HCT116 (cell line): ENCODE data around the gene EML1. TPM values are rescaled to one million over a fixed set of nuclear protein-coding genes. Genes with fewer than 3 reads are reported as not detected.

Experiments used
- ATAC-seq: fragments of 200-7000 bp; cut with Tn5 transposase; 2 replicates; pipeline ENCODE4 v1.9.1; 2020; ENCODE audit warnings: mild to moderate bottlenecking, moderate library complexity
- BruUV-seq: library from RNA; stranded (reverse); fragments of 400-500 nt; replicated peaks from 2 replicates; lab custom pipeline; 2021; lab: Mats Ljungman, UMichigan
- CTCF ChIA-PET: fragments of 300-600 bp; sonication (Branson Sonifier 250); formaldehyde crosslinking; loops from one replicate; lab custom pipeline; 2021; ENCODE audit warnings: antibody characterized with exemption; lab: Charles Lee
- POLR2A ChIA-PET: fragments of 300-600, 350-600 bp; sonication (Branson Sonifier 250); formaldehyde crosslinking; loops from one replicate; lab custom pipeline; 2021; ENCODE audit warnings: antibody characterized with exemption; lab: Charles Lee
- RAD21 ChIA-PET, 2 experiments: fragments of 300-600 bp; sonication (Branson Sonifier 250); formaldehyde crosslinking; loops; one replicate each; lab custom pipeline; 2023; ENCODE audit warnings: low total read pairs in 2 of 2; ENCODE audit not compliant: uncharacterized antibody in 2 of 2, unreplicated experiment in 2 of 2, low non-redundant PET in 1 of 2; lab: Charles Lee
- DNase-seq: peaks from one replicate; pipeline ENCODE4 v3.0.0-alpha.2; 2010; ENCODE audit warnings: low read depth, low spot score
- H2AFZ ChIP-seq: fragments of 200-600 bp; shearing (Covaris generic), sonication (generic); 2 replicates; pipeline ENCODE4 v1.6.1; 2017; ENCODE audit warnings: low read depth, mixed run types, mixed read lengths, antibody characterized with exemption, low read length; ENCODE audit not compliant: poor library complexity, severe bottlenecking
- H3K27ac ChIP-seq: 2 replicates; pipeline ENCODE4 v1.5.1; 2012; ENCODE audit warnings: low read depth, low read length
- H3K27me3 ChIP-seq: fragments of 200-600 bp; sonication (generic); 2 replicates; pipeline ENCODE4 v1.6.1; 2016; ENCODE audit warnings: mixed run types, low read length, mixed read lengths; ENCODE audit not compliant: insufficient read depth
- H3K36me3 ChIP-seq, 2 experiments: fragments of 200-500 bp in 1 of 2; fragments of 200-600 bp in 1 of 2; sonication (Bioruptor generic) in 1 of 2; sonication (generic) in 1 of 2; 2 replicates each; pipeline versions ENCODE4 v1.5.1 to v1.6.1; 2014 to 2016; ENCODE audit warnings: low read length in 2 of 2, inconsistent platforms in 1 of 2, mixed read lengths in 1 of 2, mixed run types in 1 of 2; ENCODE audit not compliant: insufficient read depth in 2 of 2, control insufficient read depth in 1 of 2
- H3K4me1 ChIP-seq, 2 experiments: fragments of 200-600 bp in 1 of 2; sonication (generic) in 1 of 2; 2 replicates each; pipeline versions ENCODE4 v1.5.1 to v1.6.1; 2012 to 2017; ENCODE audit warnings: low read length in 2 of 2, inconsistent platforms in 1 of 2, mild to moderate bottlenecking in 1 of 2, mixed read lengths in 1 of 2, mixed run types in 1 of 2, moderate library complexity in 1 of 2; ENCODE audit not compliant: insufficient read depth in 2 of 2, control insufficient read depth in 1 of 2
- H3K4me2 ChIP-seq: fragments of 200-600 bp; sonication (generic); 2 replicates; pipeline ENCODE4 v1.6.1; 2017; ENCODE audit warnings: mixed run types, low read length, mixed read lengths
- H3K4me3 ChIP-seq, 2 experiments: fragments of 200-600 bp in 1 of 2; sonication (generic) in 1 of 2; replicated peaks in 1 of 2; 2 replicates each; pipeline ENCODE4 v1.5.1; 2011 to 2016; ENCODE audit warnings: low read length in 2 of 2, control low read depth in 1 of 2, low read depth in 1 of 2, mild to moderate bottlenecking in 1 of 2, mixed read lengths in 1 of 2, mixed run types in 1 of 2
- H3K79me2 ChIP-seq: fragments of 200-600 bp; sonication (generic); 2 replicates; pipeline ENCODE4 v1.6.1; 2017; ENCODE audit warnings: mild to moderate bottlenecking, mixed run types, low read length, moderate library complexity, mixed read lengths; ENCODE audit not compliant: insufficient read depth
- H3K9ac ChIP-seq: fragments of 200-600 bp; sonication (generic); 2 replicates; pipeline ENCODE4 v1.6.1; 2016; ENCODE audit warnings: low read length, mixed read lengths
- H3K9me2 ChIP-seq: fragments of 200-600 bp; sonication (generic), shearing (Covaris generic); 2 replicates; pipeline ENCODE4 v1.6.1; 2017; ENCODE audit warnings: mixed run types, mild to moderate bottlenecking, moderate library complexity; ENCODE audit not compliant: insufficient read depth
- H3K9me3 ChIP-seq, 2 experiments: fragments of 200-500 bp in 1 of 2; fragments of 200-600 bp in 1 of 2; sonication (Bioruptor generic) in 1 of 2; sonication (generic) in 1 of 2; 2 replicates each; pipeline ENCODE4 v1.6.1; 2014 to 2017; ENCODE audit warnings: low read length in 2 of 2, mixed read lengths in 2 of 2, inconsistent platforms in 1 of 2, low read depth in 1 of 2, mild to moderate bottlenecking in 1 of 2, mixed run types in 1 of 2, moderate library complexity in 1 of 2; ENCODE audit not compliant: control insufficient read depth in 1 of 2, insufficient read depth in 1 of 2
- H4K20me1 ChIP-seq: fragments of 200-600 bp; sonication (generic), shearing (Covaris generic); 2 replicates; pipeline ENCODE4 v1.6.1; 2017; ENCODE audit warnings: mixed run types, mild to moderate bottlenecking, moderate library complexity; ENCODE audit not compliant: insufficient read depth
- CBX3 ChIP-seq: IDR thresholded peaks from 2 replicates; pipeline ENCODE4 v1.6.1; 2012; ENCODE audit warnings: low read depth
- CEBPB ChIP-seq: IDR thresholded peaks from 2 replicates; pipeline ENCODE4 v1.6.1; 2012; ENCODE audit warnings: low read depth
- EGR1 ChIP-seq: IDR thresholded peaks from 2 replicates; pipeline ENCODE4 v1.6.1; 2012; ENCODE audit warnings: low read depth
- ELF1 ChIP-seq: IDR thresholded peaks from 2 replicates; pipeline ENCODE4 v1.6.1; 2012; ENCODE audit warnings: low read depth, borderline replicate concordance
- EZH2 ChIP-seq: fragments of 200-600 bp; sonication (generic); IDR thresholded peaks from 2 replicates; pipeline ENCODE4 v1.6.1; 2017; ENCODE audit warnings: antibody characterized with exemption, mixed run types
- EZH2phosphoT487 ChIP-seq: fragments of 200-600 bp; IDR thresholded peaks from 2 replicates; pipeline ENCODE4 v1.6.1; 2018; ENCODE audit warnings: antibody characterized with exemption, borderline replicate concordance
- FOSL1 ChIP-seq: IDR thresholded peaks from 2 replicates; pipeline ENCODE4 v1.6.1; 2012; ENCODE audit warnings: low read depth
- POLR2A ChIP-seq: IDR thresholded peaks from 2 replicates; pipeline ENCODE4 v1.7.0; 2011; ENCODE audit warnings: borderline replicate concordance; ENCODE audit not compliant: insufficient read depth, insufficient read length; ENCODE audit errors: extremely low read depth
- POLR2AphosphoS5 ChIP-seq: IDR thresholded peaks from 2 replicates; pipeline ENCODE4 v1.6.1; 2011; ENCODE audit warnings: mild to moderate bottlenecking, low read depth, low read length, moderate library complexity
- RAD21 ChIP-seq: IDR thresholded peaks from 2 replicates; pipeline ENCODE4 v1.6.1; 2012; ENCODE audit warnings: low read depth, mild to moderate bottlenecking
- REST ChIP-seq: IDR thresholded peaks from 2 replicates; pipeline ENCODE4 v1.6.1; 2012; ENCODE audit warnings: low read depth
- SIN3A ChIP-seq: IDR thresholded peaks from 2 replicates; pipeline ENCODE4 v1.6.1; 2012; ENCODE audit warnings: low read depth
- SP1 ChIP-seq: IDR thresholded peaks from 2 replicates; pipeline ENCODE4 v1.6.1; 2012; ENCODE audit warnings: low read depth
- SRF ChIP-seq: IDR thresholded peaks from 2 replicates; pipeline ENCODE4 v1.6.1; 2012; ENCODE audit warnings: low read depth
- YY1 ChIP-seq: IDR thresholded peaks from 2 replicates; pipeline ENCODE4 v1.6.1; 2011; ENCODE audit warnings: low read length, low read depth, moderate library complexity, mild to moderate bottlenecking; ENCODE audit not compliant: insufficient replicate concordance; ENCODE audit errors: extremely low read depth
- ZFX ChIP-seq: fragments of 450-650 bp; IDR thresholded peaks from 2 replicates; pipeline ENCODE4 v1.6.1; 2017
- ZNF274 ChIP-seq: fragments of 200-500 bp; sonication (Bioruptor generic); IDR thresholded peaks from 2 replicates; pipeline ENCODE4 v1.6.1; 2014; ENCODE audit warnings: mild to moderate bottlenecking, low read depth, low read length, inconsistent platforms
- intact Hi-C: fragments of 100-400 bp; cut with micrococcal nuclease; formaldehyde crosslinking; loops from 2 replicates; pipeline ENCODE4 v1.10.0; 2022
- total RNA-seq: library from RNA; stranded (reverse); gene quantifications from one replicate; pipeline ENCODE4 v1.2.1, GENCODE V29; 2021; ENCODE audit not compliant: unreplicated experiment
- TF ChIP-seq, protein P1 (sequence below): IDR thresholded peaks from 2 replicates; pipeline ENCODE4 v1.6.1; 2012
- TF ChIP-seq, protein P2 (sequence below): IDR thresholded peaks from 2 replicates; pipeline ENCODE4 v1.6.1; 2011; ENCODE audit warnings: mild to moderate bottlenecking, low read length, moderate library complexity; ENCODE audit not compliant: insufficient replicate concordance; ENCODE audit errors: extremely low read depth

Gene EML1
- total RNA-seq, 1 experiment from 2014 or later, result 7.4 TPM

- Histone ChIP-seq H3K9ac (no peak overlapping the region), H3K4me3 (no peak overlapping the region), H3K4me1 (0 out of 4 replicates have a peak, but pooled peaks cover 0 to 2% of the 10 kb centered on the region in 2 experiments), H4K20me1 (no peaks in the 10 kb centered on the region), H3K9me2 (no peaks in the 10 kb centered on the region), H3K4me2 (no peak overlapping the region), H3K27me3 (no peaks in the 10 kb centered on the region), H3K27ac (no peak overlapping the region), H3K36me3 (no peaks in the 10 kb centered on the region), H2AFZ (no peak overlapping the region), H3K79me2 (no peaks in the 10 kb centered on the region), H3K9me3 (no peaks in the 10 kb centered on the region)
- TF ChIP-seq SP1, result no peak
- TF ChIP-seq SRF, result no peak
- TF ChIP-seq ZNF274, result no peak
- TF ChIP-seq POLR2A, result no peak
- TF ChIP-seq REST, result no peak
- TF ChIP-seq ELF1, result no peak
- no peak for TF ChIP-seq YY1
- TF ChIP-seq EZH2, result no peak
- TF ChIP-seq EZH2phosphoT487, result no peak
- no peak for TF ChIP-seq POLR2AphosphoS5
- no peak for TF ChIP-seq FOSL1
- TF ChIP-seq, protein P1, sequence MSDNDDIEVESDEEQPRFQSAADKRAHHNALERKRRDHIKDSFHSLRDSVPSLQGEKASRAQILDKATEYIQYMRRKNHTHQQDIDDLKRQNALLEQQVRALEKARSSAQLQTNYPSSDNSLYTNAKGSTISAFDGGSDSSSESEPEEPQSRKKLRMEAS, result no peak
- TF ChIP-seq, protein P2, sequence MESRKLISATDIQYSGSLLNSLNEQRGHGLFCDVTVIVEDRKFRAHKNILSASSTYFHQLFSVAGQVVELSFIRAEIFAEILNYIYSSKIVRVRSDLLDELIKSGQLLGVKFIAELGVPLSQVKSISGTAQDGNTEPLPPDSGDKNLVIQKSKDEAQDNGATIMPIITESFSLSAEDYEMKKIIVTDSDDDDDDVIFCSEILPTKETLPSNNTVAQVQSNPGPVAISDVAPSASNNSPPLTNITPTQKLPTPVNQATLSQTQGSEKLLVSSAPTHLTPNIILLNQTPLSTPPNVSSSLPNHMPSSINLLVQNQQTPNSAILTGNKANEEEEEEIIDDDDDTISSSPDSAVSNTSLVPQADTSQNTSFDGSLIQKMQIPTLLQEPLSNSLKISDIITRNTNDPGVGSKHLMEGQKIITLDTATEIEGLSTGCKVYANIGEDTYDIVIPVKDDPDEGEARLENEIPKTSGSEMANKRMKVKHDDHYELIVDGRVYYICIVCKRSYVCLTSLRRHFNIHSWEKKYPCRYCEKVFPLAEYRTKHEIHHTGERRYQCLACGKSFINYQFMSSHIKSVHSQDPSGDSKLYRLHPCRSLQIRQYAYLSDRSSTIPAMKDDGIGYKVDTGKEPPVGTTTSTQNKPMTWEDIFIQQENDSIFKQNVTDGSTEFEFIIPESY, result no peak
- no peak for TF ChIP-seq CBX3
- no peak for TF ChIP-seq SIN3A
- TF ChIP-seq CEBPB, result no peak
- TF ChIP-seq EGR1, result no peak
- TF ChIP-seq ZFX, result no peak
- no peak for TF ChIP-seq RAD21
- ATAC-seq, result no peak
- DNase-seq, result no peak
- BruUV-seq, result no TSS peak
- POLR2A ChIA-PET, result no interaction called here
- RAD21 ChIA-PET, result no interaction called here
- CTCF ChIA-PET, result no interaction called here
- intact Hi-C loops, result no loop called here
Measured at GRCh38 chr14:99772371-99773283, 20.6 kb upstream of the EML1 start.
